NB4 (cell line): Measurements from ENCODE around the gene ARL2.

Experiments
- CTCF ChIP-seq: IDR thresholded peaks from one replicate; pipeline ENCODE4 v1.5.1; 2012; ENCODE audit warnings: low read depth, low read length
- MAX ChIP-seq: IDR thresholded peaks from 2 replicates; pipeline ENCODE4 v1.6.1; 2011; ENCODE audit warnings: low read depth, low read length
- MYC ChIP-seq: IDR thresholded peaks from 2 replicates; pipeline ENCODE4 v1.6.1; 2011; ENCODE audit warnings: low read depth, low read length
- POLR2A ChIP-seq: IDR thresholded peaks from 2 replicates; pipeline ENCODE4 v1.6.1; 2011; ENCODE audit warnings: mild to moderate bottlenecking; ENCODE audit not compliant: insufficient read length; ENCODE audit errors: extremely low read depth

- no peak for TF ChIP-seq CTCF
- no peak for TF ChIP-seq MAX
- TF ChIP-seq POLR2A: no peak
- no peak for TF ChIP-seq MYC
Measured at GRCh38 chr11:64969209-64969608, 44.8 kb upstream of the ARL2 start.
